ENCODE data around the gene TTC7B. TPM values are rescaled to one million over a fixed set of nuclear protein-coding genes. Genes with fewer than 3 reads are reported as not detected.

The TTC7B gene
- total RNA-seq, 4 donors from 2014 or later = 8.4 to 11.2 (median 9.2) TPM

- 74 to 90% methylated on average over 2 to 12 of the region's 12 CpGs for WGBS, 2 donors (ENCODE audit: low coverage in 1 of 2)
- peak overlapping the region; percentile 68 to 83 (median 72) for H3K27ac ChIP-seq
- in situ Hi-C loops (cut with MboI; ENCODE audit: low pct_ligation_motif_present in 1 of 4, low pct_unique_long_range_greater_than_20kb in 1 of 4, low sequenced_read_pairs in 3 of 4) = loop anchor here (10.0 to 25.0 kb wide), 3 partner anchors 284 to 384 kb away; no protein-coding TSS in a partner anchor
- TF ChIP-seq POLR2AphosphoS5 (IDR thresholded peaks at IDR 0.05) (no peak), EP300 (IDR thresholded peaks at IDR 0.05; ENCODE audit: low read depth) (no peak), CTCF (IDR thresholded peaks at IDR 0.05) (no peak), POLR2A (IDR thresholded peaks at IDR 0.05) (no peak)
- intact Hi-C loops (cut with DNase I; ENCODE audit: low total_unique reads) = loop anchor here (2.0 kb wide), 1 partner anchor 297 kb away; no protein-coding TSS in a partner anchor
- DNase-seq = no peak
- H3K4me3 ChIP-seq = no peak overlapping the region
- H3K27me3 ChIP-seq = no peaks in the 10 kb centered on the region
- peaks cover 0 to 24% (median 11%) of the 10 kb centered on the region in 4 donors for H3K4me1 ChIP-seq
- H3K9me3 ChIP-seq = no peaks in the 10 kb centered on the region
- no peaks in the 10 kb centered on the region for H3K36me3 ChIP-seq
These were observed 120.1 kb downstream of the TTC7B start for GRCh38 chr14:90695997-90696660.

- no peak for DNase-seq
- Histone ChIP-seq H3K4me1 (peaks cover 0 to 23% (median 11%) of the 10 kb centered on the region in 4 donors), H3K4me3 (no peak overlapping the region), H3K36me3 (no peaks in the 10 kb centered on the region), H3K27me3 (no peaks in the 10 kb centered on the region), H3K9me3 (no peaks in the 10 kb centered on the region), H3K27ac (no peak overlapping the region)
- in situ Hi-C loops (cut with MboI; ENCODE audit: low pct_ligation_motif_present in 1 of 4, low pct_unique_long_range_greater_than_20kb in 1 of 4, low sequenced_read_pairs in 3 of 4) (loop anchor here (10.0 to 25.0 kb wide), 3 partner anchors 281 to 381 kb away; no protein-coding TSS in a partner anchor), intact Hi-C loops (cut with DNase I; ENCODE audit: low total_unique reads) (no loop called here)
- 64 to 65% methylated on average over 1 to 3 of the region's 3 CpGs for WGBS, 2 donors (ENCODE audit: low coverage in 1 of 2)
- TF ChIP-seq EP300 (IDR thresholded peaks at IDR 0.05; ENCODE audit: low read depth) (no peak), POLR2AphosphoS5 (IDR thresholded peaks at IDR 0.05) (no peak), POLR2A (IDR thresholded peaks at IDR 0.05) (no peak), CTCF (IDR thresholded peaks at IDR 0.05) (no peak)
These were observed 122.8 kb downstream of the TTC7B start for GRCh38 chr14:90693413-90693812.

GRCh38 chr14:90692826-90693225, 123.4 kb downstream of the TTC7B start:
- in situ Hi-C loops (cut with MboI; ENCODE audit: low pct_ligation_motif_present in 1 of 4, low pct_unique_long_range_greater_than_20kb in 1 of 4, low sequenced_read_pairs in 3 of 4) = loop anchor here (10.0 to 25.0 kb wide), 3 partner anchors 281 to 381 kb away; no protein-coding TSS in a partner anchor
- H3K27ac ChIP-seq = no peak overlapping the region
- intact Hi-C loops (cut with DNase I; ENCODE audit: low total_unique reads) = no loop called here

More at GRCh38 chr14:90692826-90693225, 123.4 kb downstream of the TTC7B start:
- Histone ChIP-seq H3K36me3 (no peaks in the 10 kb centered on the region), H3K9me3 (no peaks in the 10 kb centered on the region), H3K4me1 (peaks cover 0 to 18% (median 11%) of the 10 kb centered on the region in 4 donors), H3K4me3 (no peak overlapping the region), H3K27me3 (no peaks in the 10 kb centered on the region)
- TF ChIP-seq EP300 (IDR thresholded peaks at IDR 0.05; ENCODE audit: low read depth) (no peak), POLR2A (IDR thresholded peaks at IDR 0.05) (no peak), CTCF (IDR thresholded peaks at IDR 0.05) (no peak), POLR2AphosphoS5 (IDR thresholded peaks at IDR 0.05) (no peak)
- WGBS, 2 donors (ENCODE audit: low coverage in 1 of 2) = 67 to 82% methylated on average over 1 of the region's 1 CpG
- DNase-seq = no peak
